ENCODE data around the gene NFKBIA. TPM values are rescaled to one million over a fixed set of nuclear protein-coding genes. Genes with fewer than 3 reads are reported as not detected.

Gene NFKBIA
- total and polyA plus RNA-seq, 4 donors: 46.9 to 204 (median 86.3) TPM

- H3K4me3 ChIP-seq (ENCODE audit: low read depth in 1 of 3, low read length in 3 of 3): peak overlapping the region; percentile 47 to 61 (median 52)
- H3K36me3 ChIP-seq (ENCODE audit: control insufficient read depth in 4 of 4, insufficient read depth in 3 of 4, low read depth in 1 of 4, low read length in 3 of 4): no peaks in the 10 kb centered on the region
- H3K9me3 ChIP-seq (ENCODE audit: control insufficient read depth in 4 of 4, low read length in 3 of 4): no peaks in the 10 kb centered on the region
- no peak for DNase-seq (ENCODE audit: low spot score)
- H3K9ac ChIP-seq (ENCODE audit: low read depth in 1 of 2, low read length in 2 of 2): peak overlapping the region; percentile 79 to 96
- whole genome bisulfite sequencing: 39% methylated on average over 15 of the region's 15 CpGs
- peak overlapping the region; percentile 84 to 89 for H3K27ac ChIP-seq (ENCODE audit: low read depth in 1 of 2, low read length in 2 of 2)
- H3K27me3 ChIP-seq (ENCODE audit: control insufficient read depth in 4 of 4, insufficient read depth in 4 of 4, low read length in 3 of 4): no peaks in the 10 kb centered on the region
- peaks cover 14 to 51% (median 20%) of the 10 kb centered on the region in 4 donors for H3K4me1 ChIP-seq (ENCODE audit: control insufficient read depth in 4 of 4, insufficient read depth in 4 of 4, low read length in 3 of 4)
- TF ChIP-seq RXRA (IDR thresholded peaks at IDR 0.05) (peak; percentile 7 to 31), YY1 (IDR thresholded peaks at IDR 0.05) (no peak), REST (IDR thresholded peaks at IDR 0.05) (no peak)
Measured at GRCh38 chr14:35352274-35353233, 52.0 kb downstream of the NFKBIA start.

- Histone ChIP-seq H3K9me3 (ENCODE audit: control insufficient read depth in 4 of 4, low read length in 3 of 4) (no peaks in the 10 kb centered on the region), H3K27me3 (ENCODE audit: control insufficient read depth in 4 of 4, insufficient read depth in 4 of 4, low read length in 3 of 4) (no peaks in the 10 kb centered on the region), H3K36me3 (ENCODE audit: control insufficient read depth in 4 of 4, insufficient read depth in 3 of 4, low read depth in 1 of 4, low read length in 3 of 4) (no peaks in the 10 kb centered on the region), H3K9ac (ENCODE audit: low read depth in 1 of 2, low read length in 2 of 2) (peak overlapping the region; percentile 24 to 96), H3K4me3 (ENCODE audit: low read depth in 1 of 3, low read length in 3 of 3) (peak overlapping the region in 1 of 3 donors; percentile 61), H3K27ac (ENCODE audit: low read depth in 1 of 2, low read length in 2 of 2) (peak overlapping the region; percentile 84 to 89), H3K4me1 (ENCODE audit: control insufficient read depth in 4 of 4, insufficient read depth in 4 of 4, low read length in 3 of 4) (peaks cover 14 to 57% (median 22%) of the 10 kb centered on the region in 4 donors)
- DNase-seq (ENCODE audit: low spot score): no peak
- no peak for TF ChIP-seq CTCF (IDR thresholded peaks at IDR 0.05; ENCODE audit: low read depth, low read length, missing input control)
- no peak for TF ChIP-seq HNF4A (conservative IDR thresholded peaks at IDR 0.05)
- no peak for TF ChIP-seq GABPA (IDR thresholded peaks at IDR 0.05 in 1 of 2, conservative IDR thresholded peaks at IDR 0.05 in 1 of 2)
- TF ChIP-seq YY1 (IDR thresholded peaks at IDR 0.05): no peak
- TF ChIP-seq FOXA1 (IDR thresholded peaks at IDR 0.05): no peak
- TF ChIP-seq REST (IDR thresholded peaks at IDR 0.05): no peak
- TF ChIP-seq ATF3 (IDR thresholded peaks at IDR 0.05): no peak
- TF ChIP-seq HNF4G (IDR thresholded peaks at IDR 0.05): no peak
- no peak for TF ChIP-seq ZBTB33 (IDR thresholded peaks at IDR 0.05)
- WGBS: 71% methylated on average over 4 of the region's 4 CpGs
Measured at GRCh38 chr14:35351897-35352273, 52.7 kb downstream of the NFKBIA start.

Data from liver (tissue), 9 donors.